HFFc6 (cell line): ENCODE data around the gene FOXP3. TPM values are rescaled to one million over a fixed set of nuclear protein-coding genes. Genes with fewer than 3 reads are reported as not detected.

Experiments
- DNase-seq: peaks from one replicate; pipeline ENCODE4 v3.0.0-alpha.2; 2018
- H3K27ac Mint-ChIP-seq: 2 replicates; pipeline ENCODE4 v1.8.0; 2020; ENCODE audit warnings: mild to moderate bottlenecking, mixed read lengths
- H3K27me3 Mint-ChIP-seq: 2 replicates; pipeline ENCODE4 v1.8.0; 2021; ENCODE audit warnings: mild to moderate bottlenecking, moderate library complexity, mixed read lengths; ENCODE audit not compliant: insufficient read depth
- H3K36me3 Mint-ChIP-seq: 2 replicates; pipeline ENCODE4 v1.8.0; 2021; ENCODE audit warnings: low read depth, mixed read lengths
- H3K4me1 Mint-ChIP-seq: 2 replicates; pipeline ENCODE4 v1.8.0; 2020; ENCODE audit warnings: low read depth, mixed read lengths
- H3K4me3 Mint-ChIP-seq: 2 replicates; pipeline ENCODE4 v1.8.0; 2020; ENCODE audit warnings: mild to moderate bottlenecking, moderate library complexity, mixed read lengths
- H3K9me3 Mint-ChIP-seq: 2 replicates; pipeline ENCODE4 v1.8.0; 2020; ENCODE audit warnings: mild to moderate bottlenecking, mixed read lengths
- total RNA-seq, 6 experiments: library from RNA; stranded (reverse); fragmentation: NEBNext Ultra II Directional; extraction: Animal tissue kit (Norgen Biotek cat#: 25700); gene quantifications; 2 replicates in 1 of 6; 3 replicates in 5 of 6; pipeline ENCODE4 v1.2.3, GENCODE V29; 2021
- TF ChIP-seq, protein P1 (sequence below): fragments of 200-600 bp; sonication (generic); IDR thresholded peaks from 2 replicates; pipeline ENCODE4 v1.5.0; 2021; ENCODE audit warnings: antibody characterized with exemption, mild to moderate bottlenecking

The FOXP3 gene
- total RNA-seq, 6 experiments from 2014 or later = 0.09 to 0.16 (median 0.14) TPM; not detected in 3

GRCh38 chrX:49269010-49269766, 4.7 kb upstream of the FOXP3 start:
- TF ChIP-seq, protein P1, sequence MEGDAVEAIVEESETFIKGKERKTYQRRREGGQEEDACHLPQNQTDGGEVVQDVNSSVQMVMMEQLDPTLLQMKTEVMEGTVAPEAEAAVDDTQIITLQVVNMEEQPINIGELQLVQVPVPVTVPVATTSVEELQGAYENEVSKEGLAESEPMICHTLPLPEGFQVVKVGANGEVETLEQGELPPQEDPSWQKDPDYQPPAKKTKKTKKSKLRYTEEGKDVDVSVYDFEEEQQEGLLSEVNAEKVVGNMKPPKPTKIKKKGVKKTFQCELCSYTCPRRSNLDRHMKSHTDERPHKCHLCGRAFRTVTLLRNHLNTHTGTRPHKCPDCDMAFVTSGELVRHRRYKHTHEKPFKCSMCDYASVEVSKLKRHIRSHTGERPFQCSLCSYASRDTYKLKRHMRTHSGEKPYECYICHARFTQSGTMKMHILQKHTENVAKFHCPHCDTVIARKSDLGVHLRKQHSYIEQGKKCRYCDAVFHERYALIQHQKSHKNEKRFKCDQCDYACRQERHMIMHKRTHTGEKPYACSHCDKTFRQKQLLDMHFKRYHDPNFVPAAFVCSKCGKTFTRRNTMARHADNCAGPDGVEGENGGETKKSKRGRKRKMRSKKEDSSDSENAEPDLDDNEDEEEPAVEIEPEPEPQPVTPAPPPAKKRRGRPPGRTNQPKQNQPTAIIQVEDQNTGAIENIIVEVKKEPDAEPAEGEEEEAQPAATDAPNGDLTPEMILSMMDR = no peak
- Mint-ChIP-seq H3K27me3 (peaks cover 7% of the 10 kb centered on the region), H3K9me3 (no peaks in the 10 kb centered on the region), H3K27ac (peak overlapping the region; percentile 99), H3K4me1 (peaks cover 22% of the 10 kb centered on the region), H3K4me3 (peak overlapping the region; percentile 94), H3K36me3 (no peaks in the 10 kb centered on the region; the same call in 1 of the 2 replicates)
- peak; percentile 98 for DNase-seq

DNA sequence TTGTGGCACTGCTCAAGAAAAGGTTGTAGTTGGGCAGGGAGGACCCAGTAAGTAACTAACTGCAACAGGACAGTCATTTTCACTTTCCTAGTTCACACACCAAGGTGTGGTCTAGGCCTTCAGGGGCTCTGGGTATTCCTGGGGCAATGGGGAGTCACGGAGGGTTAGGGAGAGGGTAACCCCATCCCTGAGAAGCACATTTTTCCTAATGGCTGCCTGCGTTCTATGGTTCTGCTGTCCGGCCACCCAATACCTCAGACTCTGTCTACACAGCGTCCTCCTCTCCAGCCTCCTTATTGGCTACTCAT, 4.1 kb upstream of the FOXP3 start:
- peak overlapping the region; percentile 94 for H3K4me3 Mint-ChIP-seq
- no peak for DNase-seq
- peak overlapping the region; percentile 99 for H3K27ac Mint-ChIP-seq
- TF ChIP-seq, protein P1 = no peak
- no peaks in the 10 kb centered on the region for H3K9me3 Mint-ChIP-seq
- H3K4me1 Mint-ChIP-seq = peaks cover 22% of the 10 kb centered on the region
- no peaks in the 10 kb centered on the region; the same call in 1 of the 2 replicates for H3K36me3 Mint-ChIP-seq
- H3K27me3 Mint-ChIP-seq = peaks cover 12% of the 10 kb centered on the region

- H3K4me1 Mint-ChIP-seq = peaks cover 22% of the 10 kb centered on the region
- no peaks in the 10 kb centered on the region for H3K36me3 Mint-ChIP-seq
- TF ChIP-seq, protein P1 = no peak
- DNase-seq = no peak
- no peak overlapping the region; the same call in 1 of the 2 replicates for H3K4me3 Mint-ChIP-seq
- no peak overlapping the region for H3K27ac Mint-ChIP-seq
- peaks cover 12% of the 10 kb centered on the region for H3K27me3 Mint-ChIP-seq
- no peaks in the 10 kb centered on the region for H3K9me3 Mint-ChIP-seq
Measured at GRCh38 chrX:49266523-49267445, 2.3 kb upstream of the FOXP3 start.

GRCh38 chrX:49263631-49264030, 879 bp downstream of the FOXP3 start:
- H3K9me3 Mint-ChIP-seq = no peaks in the 10 kb centered on the region
- no peaks in the 10 kb centered on the region for H3K36me3 Mint-ChIP-seq
- H3K4me3 Mint-ChIP-seq = no peak overlapping the region
- H3K4me1 Mint-ChIP-seq = peaks cover 11% of the 10 kb centered on the region
- DNase-seq = no peak
- TF ChIP-seq, protein P1 = no peak
- H3K27me3 Mint-ChIP-seq = peaks cover 11% of the 10 kb centered on the region
- no peak overlapping the region for H3K27ac Mint-ChIP-seq

GRCh38 chrX:49262603-49263002, 1.9 kb downstream of the FOXP3 start:
- Mint-ChIP-seq H3K27me3 (peaks cover 11% of the 10 kb centered on the region), H3K36me3 (no peaks in the 10 kb centered on the region), H3K4me3 (no peak overlapping the region), H3K4me1 (peaks cover 1% of the 10 kb centered on the region; the same call in 1 of the 2 replicates), H3K27ac (no peak overlapping the region), H3K9me3 (no peaks in the 10 kb centered on the region)
- no peak for DNase-seq
- TF ChIP-seq, protein P1 = no peak
